Measurements from ENCODE around the gene NELFCD. TPM values are rescaled to one million over a fixed set of nuclear protein-coding genes. Genes with fewer than 3 reads are reported as not detected.

NELFCD gene
- total and polyA plus RNA-seq, 7 donors, result 24.1 to 43.6 (median 35.4) TPM

GRCh38 chr20:58995461-58996225 is 14.6 kb downstream of the NELFCD start:
- H3K4me1 ChIP-seq, result peaks cover 8% of the 10 kb centered on the region
- intact Hi-C loops (cut with DNase I), result no loop called here
- DNase-seq (peak in 1 of 2 donors; percentile 28), ATAC-seq (no peak)
- no peaks in the 10 kb centered on the region for H3K27me3 ChIP-seq (ENCODE audit: insufficient read depth in 3 of 3, low read length in 2 of 3)
- WGBS, 3 donors, result 82 to 88% (median 85%) methylated on average over 15 to 18 of the region's 18 CpGs
- no peak for TF ChIP-seq CTCF (IDR thresholded peaks at IDR 0.05)
- no peak overlapping the region for H3K4me3 ChIP-seq
- H3K9me3 ChIP-seq, result no peaks in the 10 kb centered on the region
- peak overlapping the region; percentile 4 for H3K27ac ChIP-seq
- peaks cover 7 to 99% of the 10 kb centered on the region in 2 donors for H3K36me3 ChIP-seq (ENCODE audit: insufficient read depth in 1 of 2, low read depth in 1 of 2)

GRCh38 chr20:58996226-58996611 is 15.2 kb downstream of the NELFCD start:
- Histone ChIP-seq H3K9me3 (no peaks in the 10 kb centered on the region), H3K27me3 (ENCODE audit: insufficient read depth in 3 of 3, low read length in 2 of 3) (no peaks in the 10 kb centered on the region), H3K27ac (no peak overlapping the region), H3K4me3 (no peak overlapping the region), H3K36me3 (ENCODE audit: insufficient read depth in 1 of 2, low read depth in 1 of 2) (peaks cover 5 to 99% of the 10 kb centered on the region in 2 donors), H3K4me1 (peaks cover 8% of the 10 kb centered on the region)
- DNase-seq (peak in 1 of 2 donors; percentile 30), ATAC-seq (no peak)
- TF ChIP-seq CTCF (IDR thresholded peaks at IDR 0.05), result no peak
- 89 to 92% (median 90%) methylated on average over 12 of the region's 12 CpGs for WGBS, 3 donors
- intact Hi-C loops (cut with DNase I), result no loop called here

GRCh38 chr20:58997141-58997770 is 16.2 kb downstream of the NELFCD start:
- Histone ChIP-seq H3K4me1 (peaks cover 4% of the 10 kb centered on the region), H3K36me3 (ENCODE audit: insufficient read depth in 1 of 2, low read depth in 1 of 2) (peaks cover 2 to 98% of the 10 kb centered on the region in 2 donors), H3K4me3 (no peak overlapping the region), H3K27ac (no peak overlapping the region), H3K9me3 (no peaks in the 10 kb centered on the region), H3K27me3 (ENCODE audit: insufficient read depth in 3 of 3, low read length in 2 of 3) (no peaks in the 10 kb centered on the region)
- ATAC-seq (no peak), DNase-seq (peak in 1 of 2 donors; percentile 35)
- 88 to 93% (median 92%) methylated on average over 24 of the region's 24 CpGs for WGBS, 3 donors
- intact Hi-C loops (cut with DNase I), result no loop called here
- TF ChIP-seq CTCF (IDR thresholded peaks at IDR 0.05), result no peak

GRCh38 chr20:58998656-58999055 is 17.6 kb downstream of the NELFCD start:
- intact Hi-C loops (cut with DNase I), result no loop called here
- TF ChIP-seq CTCF (IDR thresholded peaks at IDR 0.05), result no peak
- Histone ChIP-seq H3K27me3 (ENCODE audit: insufficient read depth in 3 of 3, low read length in 2 of 3) (no peaks in the 10 kb centered on the region), H3K36me3 (ENCODE audit: insufficient read depth in 1 of 2, low read depth in 1 of 2) (peaks cover 2 to 86% of the 10 kb centered on the region in 2 donors), H3K9me3 (no peaks in the 10 kb centered on the region), H3K27ac (no peak overlapping the region), H3K4me1 (no peaks in the 10 kb centered on the region), H3K4me3 (no peak overlapping the region)
- ATAC-seq, result no peak
- peak in 1 of 2 donors; percentile 37 for DNase-seq
- 90 to 91% (median 91%) methylated on average over 11 of the region's 11 CpGs for WGBS, 3 donors
